ENCODE data around the gene LRRC25. TPM values are rescaled to one million over a fixed set of nuclear protein-coding genes. Genes with fewer than 3 reads are reported as not detected.

LRRC25 gene
- not detected in 2 replicates for total RNA-seq

DNA sequence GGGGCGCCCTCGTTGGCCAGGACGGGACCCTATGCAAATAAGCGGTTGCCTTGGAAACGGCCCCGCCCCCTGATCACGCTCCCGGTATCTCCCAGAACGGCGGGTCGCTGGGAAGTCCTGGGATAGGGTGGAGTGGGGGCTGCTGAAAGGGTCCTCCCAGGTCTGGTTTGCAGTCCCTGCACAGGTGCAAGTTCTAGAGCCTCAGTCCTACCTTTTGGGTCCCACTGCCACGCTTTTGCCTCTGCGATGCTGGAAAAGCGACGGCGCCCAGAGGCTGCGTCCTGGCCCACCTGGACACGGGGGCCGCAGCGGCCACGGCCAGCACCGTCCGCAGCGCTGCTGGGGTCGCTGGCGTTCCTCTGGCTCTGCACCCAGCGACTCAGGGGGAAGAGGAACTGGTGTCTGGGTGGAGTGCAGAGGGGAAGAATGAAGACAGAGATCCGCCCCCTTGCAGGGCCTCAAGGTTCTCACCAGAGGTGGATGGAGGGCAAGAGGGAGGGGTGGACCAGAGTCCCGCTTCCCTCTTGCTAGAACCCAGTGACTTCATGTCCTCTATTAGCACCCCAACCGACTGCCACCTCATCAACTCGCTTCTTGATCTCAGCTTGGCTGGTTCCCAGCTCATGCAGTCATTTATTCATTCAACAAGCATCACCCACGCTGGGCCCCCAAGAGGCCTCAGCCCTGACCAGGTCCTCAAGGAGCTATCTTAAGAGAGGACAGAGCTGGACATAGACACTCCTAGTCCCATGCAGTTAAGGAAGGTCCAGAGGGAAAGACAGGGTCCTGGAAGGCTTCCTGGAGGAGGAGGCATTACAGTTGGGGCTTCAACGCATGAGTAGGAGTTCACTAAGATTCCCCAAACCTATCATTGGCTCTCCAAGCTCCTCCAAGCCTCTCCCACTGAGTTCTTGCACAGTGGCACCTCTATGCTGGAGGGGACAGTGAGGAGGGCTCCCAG, at the start of gene LRRC25:
LRRC25 (minus strand) TSS at position 381 of the 961 bp plus-strand sequence. CDS start 659 bp downstream, outside the sequence.

DNA sequence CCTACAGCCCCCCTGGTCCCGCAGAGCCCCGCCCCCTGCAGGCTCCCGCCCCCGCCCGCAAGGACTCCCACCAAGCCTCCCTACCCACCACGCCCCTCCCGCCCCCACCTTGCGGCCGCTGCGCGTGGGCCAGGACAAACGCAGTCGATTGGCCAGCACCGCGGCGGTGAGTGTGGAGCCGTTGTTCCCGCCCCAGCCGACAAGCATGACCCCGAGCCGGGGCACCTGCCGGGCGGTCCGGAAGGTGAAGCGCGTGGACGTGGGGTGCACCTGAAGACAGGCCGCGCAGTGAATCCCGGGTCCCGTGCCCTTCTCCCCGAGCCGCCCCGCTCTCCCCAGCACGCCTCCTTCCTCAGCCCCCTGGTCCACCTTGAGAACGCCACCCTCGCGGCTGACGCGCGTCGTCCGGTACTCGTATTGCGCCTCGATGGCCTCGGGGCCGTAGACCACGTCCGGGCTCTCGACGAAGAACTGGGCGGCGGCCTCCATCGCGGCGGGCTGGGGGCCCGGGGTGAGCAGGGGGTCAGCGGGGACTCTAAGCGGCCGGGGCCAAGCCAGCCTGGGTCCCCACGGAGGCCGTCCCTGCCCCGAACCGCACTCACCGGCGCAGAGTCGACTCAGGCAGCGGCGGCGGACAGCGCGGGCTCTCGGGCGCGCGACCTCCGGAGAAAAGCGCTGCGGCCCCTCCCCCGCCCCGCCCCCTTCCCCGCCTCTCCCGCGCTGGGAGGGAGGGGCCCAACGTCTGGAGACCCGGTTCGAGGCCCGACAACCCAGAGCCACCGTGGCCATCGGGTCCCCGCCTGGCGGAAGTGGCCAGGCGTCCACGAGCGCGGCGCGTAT, 40.3 kb upstream of the LRRC25 start, which contains the start of gene ISYNA1:
ISYNA1 (minus strand) TSS at position 643 of the 840 bp plus-strand sequence; CDS start at position 489, 154 bp downstream.

DNA sequence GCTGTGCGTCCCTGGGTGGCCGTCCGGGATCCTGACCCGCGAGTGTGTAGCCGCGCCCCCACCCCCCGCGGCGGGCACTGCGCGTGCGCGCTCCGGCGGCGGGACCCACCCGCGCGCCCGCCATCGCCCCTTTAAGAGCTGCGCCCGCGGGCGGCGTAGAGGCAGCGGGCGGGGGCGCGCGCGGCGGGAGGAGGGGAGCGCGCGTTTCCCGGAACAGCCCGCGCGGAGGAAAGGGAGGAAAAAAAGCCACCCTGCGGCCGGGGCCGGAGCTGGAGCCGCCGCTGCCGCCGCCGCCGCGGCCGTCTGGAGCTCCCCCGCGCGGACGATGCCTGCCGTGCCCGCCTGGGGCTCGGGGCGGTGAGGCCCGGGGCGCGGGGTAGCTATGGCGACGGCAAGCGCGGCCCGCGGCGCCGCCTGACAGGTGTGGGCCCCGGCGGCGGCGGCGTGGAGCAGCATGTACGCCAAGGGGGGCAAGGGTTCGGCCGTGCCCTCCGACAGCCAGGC, 21.8 kb upstream of the LRRC25 start, which contains the start of gene SSBP4:
SSBP4 (plus strand) TSS at position 204 of the 504 bp plus-strand sequence; CDS start at position 455, 251 bp downstream.

DNA sequence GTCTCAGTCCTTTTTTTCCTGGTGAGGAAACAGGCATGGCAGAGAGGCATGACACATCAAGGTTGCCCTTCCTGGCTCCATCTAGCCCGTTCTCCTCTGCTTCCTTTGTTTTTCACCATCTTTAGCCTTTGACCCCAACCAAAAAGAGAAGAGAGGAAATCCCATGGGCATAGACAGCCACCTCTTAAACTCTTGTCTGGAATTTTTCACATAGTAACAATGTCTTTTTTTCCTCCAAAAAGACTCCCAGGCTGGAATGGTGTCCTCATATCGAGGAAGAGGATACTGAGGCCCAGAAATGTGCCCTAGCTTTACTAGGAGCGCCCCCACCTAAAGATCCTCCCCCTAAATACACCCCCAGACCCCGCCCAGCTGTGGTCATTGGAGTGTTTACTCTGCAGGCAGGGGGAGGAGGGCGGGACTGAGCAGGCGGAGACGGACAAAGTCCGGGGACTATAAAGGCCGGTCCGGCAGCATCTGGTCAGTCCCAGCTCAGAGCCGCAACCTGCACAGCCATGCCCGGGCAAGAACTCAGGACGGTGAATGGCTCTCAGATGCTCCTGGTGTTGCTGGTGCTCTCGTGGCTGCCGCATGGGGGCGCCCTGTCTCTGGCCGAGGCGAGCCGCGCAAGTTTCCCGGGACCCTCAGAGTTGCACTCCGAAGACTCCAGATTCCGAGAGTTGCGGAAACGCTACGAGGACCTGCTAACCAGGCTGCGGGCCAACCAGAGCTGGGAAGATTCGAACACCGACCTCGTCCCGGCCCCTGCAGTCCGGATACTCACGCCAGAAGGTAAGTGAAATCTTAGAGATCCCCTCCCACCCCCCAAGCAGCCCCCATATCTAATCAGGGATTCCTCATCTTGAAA, 11.5 kb downstream of the LRRC25 start, which contains the start of gene GDF15:
GDF15 (plus strand) TSS at position 484 of the 868 bp plus-strand sequence; CDS start at position 516, 32 bp downstream.

Other genes starting within 250 kb of the LRRC25 start
- gene PIK3R2, start 244.5 kb downstream of the LRRC25 start, total RNA-seq: 55.4 and 60.7 TPM in 2 replicates
- gene IFI30, start 223.8 kb downstream of the LRRC25 start, total RNA-seq: 15.2 and 17.1 TPM in 2 replicates
- gene MPV17L2, start 204.4 kb downstream of the LRRC25 start, total RNA-seq: 19.3 and 28.0 TPM in 2 replicates
- 0.44 and 1.9 TPM in 2 replicates for gene RAB3A, start 193.6 kb downstream of the LRRC25 start, total RNA-seq
- gene PDE4C, start 171.2 kb downstream of the LRRC25 start, total RNA-seq: not detected in 2 replicates
- gene IQCN, start 123.2 kb downstream of the LRRC25 start, total RNA-seq: 0.15 and 0.25 TPM in 2 replicates
- gene JUND, start 116.0 kb downstream of the LRRC25 start, total RNA-seq: 120 and 130 TPM in 2 replicates
- 76.8 and 98.9 TPM in 2 replicates for gene LSM4, start 74.5 kb downstream of the LRRC25 start, total RNA-seq
- 6.6 and 14.5 TPM in 2 replicates for gene PGPEP1, start 57.0 kb downstream of the LRRC25 start, total RNA-seq
- gene GDF15, start 11.5 kb downstream of the LRRC25 start, total RNA-seq: 19.3 and 20.2 TPM in 2 replicates
- 78.5 and 82.7 TPM in 2 replicates for gene SSBP4, start 21.8 kb upstream of the LRRC25 start, total RNA-seq
- gene ISYNA1, start 40.5 kb upstream of the LRRC25 start, total RNA-seq: 16.5 and 19.8 TPM in 2 replicates
- gene ELL, start 124.4 kb upstream of the LRRC25 start, total RNA-seq: 10.3 and 11.9 TPM in 2 replicates
- gene FKBP8, start 146.0 kb upstream of the LRRC25 start, total RNA-seq: 286 and 301 TPM in 2 replicates
- 75.0 and 87.0 TPM in 2 replicates for gene KXD1, start 160.2 kb upstream of the LRRC25 start, total RNA-seq
- 663 and 704 TPM in 2 replicates for gene UBA52, start 174.2 kb upstream of the LRRC25 start, total RNA-seq
- gene REX1BD, start 191.2 kb upstream of the LRRC25 start, total RNA-seq: 89.2 and 105 TPM in 2 replicates
- 80.8 and 105 TPM in 2 replicates for gene CRLF1, start 209.2 kb upstream of the LRRC25 start, total RNA-seq
- 5.4 and 6.2 TPM in 2 replicates for gene TMEM59L, start 215.2 kb upstream of the LRRC25 start, total RNA-seq
- gene KLHL26, start 239.4 kb upstream of the LRRC25 start, total RNA-seq: 3.4 and 5.1 TPM in 2 replicates

Measured in cardiac ventricle fibroblast (primary cell).